Neural progenitor cell (in vitro differentiated cells): ENCODE data around the gene PTPRG. TPM values are rescaled to one million over a fixed set of nuclear protein-coding genes. Genes with fewer than 3 reads are reported as not detected.

Experiments
- DNase-seq: peaks from one replicate; pipeline ENCODE4 v3.0.0-alpha.2; 2016; ENCODE audit warnings: low spot score
- H2AFZ ChIP-seq: fragments of 200-600 bp; sonication (generic); replicated peaks from 2 replicates; pipeline ENCODE4 v1.6.1; 2016; ENCODE audit warnings: antibody characterized with exemption
- H3F3A ChIP-seq: fragments of 200-600 bp; sonication (generic); 2 replicates; pipeline ENCODE4 v1.6.1; 2016; ENCODE audit warnings: antibody characterized with exemption, low read depth
- H3K27ac ChIP-seq: fragments of 200-600 bp; sonication (generic); 2 replicates; pipeline ENCODE4 v1.5.1; 2016; ENCODE audit warnings: mild to moderate bottlenecking
- H3K27me3 ChIP-seq: fragments of 200-600 bp; sonication (generic); 2 replicates; pipeline ENCODE4 v1.6.1; 2016; ENCODE audit warnings: mild to moderate bottlenecking, moderate library complexity
- H3K36me3 ChIP-seq: fragments of 200-600 bp; sonication (generic); 2 replicates; pipeline ENCODE4 v1.5.1; 2016
- H3K4me1 ChIP-seq: fragments of 200-600 bp; sonication (generic); 2 replicates; pipeline ENCODE4 v1.6.1; 2016; ENCODE audit warnings: mixed run types
- H3K4me2 ChIP-seq: fragments of 200-600 bp; sonication (generic); 2 replicates; pipeline ENCODE4 v1.6.1; 2016
- H3K4me3 ChIP-seq: fragments of 200-600 bp; sonication (generic); 2 replicates; pipeline ENCODE4 v1.5.1; 2016
- H3K79me2 ChIP-seq: fragments of 200-600 bp; sonication (generic); 2 replicates; pipeline ENCODE4 v1.6.1; 2016; ENCODE audit warnings: low read depth
- H3K9ac ChIP-seq: fragments of 200-600 bp; sonication (generic); 2 replicates; pipeline ENCODE4 v1.6.1; 2016
- H3K9me3 ChIP-seq: fragments of 200-600 bp; sonication (generic); 2 replicates; pipeline ENCODE4 v1.5.1; 2016; ENCODE audit warnings: low read depth
- H4K20me1 ChIP-seq: fragments of 200-600 bp; sonication (generic); 2 replicates; pipeline ENCODE4 v1.6.1; 2016; ENCODE audit warnings: low read depth
- H3K27ac Mint-ChIP-seq: 3 replicates; pipeline ENCODE4 v1.8.0; 2021; ENCODE audit warnings: mixed read lengths
- H3K27me3 Mint-ChIP-seq: 2 replicates; pipeline ENCODE4 v1.8.0; 2022; ENCODE audit warnings: low read depth, mild to moderate bottlenecking, inconsistent platforms, moderate library complexity, mixed read lengths; ENCODE audit not compliant: insufficient read depth
- H3K36me3 Mint-ChIP-seq: 3 replicates; pipeline ENCODE4 v1.8.0; 2021; ENCODE audit warnings: mixed read lengths
- H3K4me1 Mint-ChIP-seq: 3 replicates; pipeline ENCODE4 v1.8.0; 2021; ENCODE audit warnings: mixed read lengths
- H3K4me3 Mint-ChIP-seq: 3 replicates; pipeline ENCODE4 v1.8.0; 2021; ENCODE audit warnings: mild to moderate bottlenecking, moderate library complexity, mixed read lengths
- H3K9me3 Mint-ChIP-seq: 3 replicates; pipeline ENCODE4 v1.8.0; 2020; ENCODE audit warnings: mixed read lengths
- EZH2 ChIP-seq: fragments of 200-600 bp; sonication (generic); IDR thresholded peaks from 2 replicates; pipeline ENCODE4 v1.6.1; 2017; ENCODE audit warnings: antibody characterized with exemption, mild to moderate bottlenecking, moderate library complexity
- EZH2phosphoT487 ChIP-seq: fragments of 200-600 bp; sonication (generic); IDR thresholded peaks from 2 replicates; pipeline ENCODE4 v1.6.1; 2017; ENCODE audit warnings: antibody characterized with exemption
- total RNA-seq: library from RNA; depleted of rRNA; stranded (reverse); fragments of >200 nt; gene quantifications from 2 replicates; pipeline ENCODE4 v1.2.3, GENCODE V29; 2015; ENCODE audit warnings: low replicate concordance
- TF ChIP-seq, protein P1 (sequence below): fragments of 200-600 bp; sonication (generic); IDR thresholded peaks from 2 replicates; pipeline ENCODE4 v1.5.1; 2017; ENCODE audit warnings: antibody characterized with exemption, mild to moderate bottlenecking

Gene PTPRG
- total RNA-seq, 1 donor from 2014 or later, result 65.3 TPM

DNA sequence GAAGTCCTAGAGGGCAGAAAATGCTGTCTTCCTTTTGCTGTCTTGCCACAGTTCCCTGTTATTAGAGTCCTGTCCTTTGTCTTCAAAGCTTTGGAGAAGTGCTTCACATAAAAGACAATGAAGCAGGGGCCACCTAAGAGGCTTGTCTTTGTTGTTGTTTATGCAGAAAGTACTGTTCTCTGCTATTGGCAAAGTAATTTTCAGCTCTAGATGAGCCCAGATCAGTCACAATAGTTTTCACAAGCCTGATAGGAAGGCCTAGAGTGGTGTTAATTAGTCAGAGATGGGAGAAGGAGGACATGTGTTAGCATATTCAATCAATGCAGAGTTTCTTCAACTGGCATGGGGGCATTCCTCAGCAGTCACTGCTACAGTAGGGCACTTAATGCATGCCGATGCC lies 300.0 kb downstream of the PTPRG start:
- Histone ChIP-seq H3K9me3 (no peaks in the 10 kb centered on the region), H3K4me1 (peaks cover 15% of the 10 kb centered on the region), H3F3A (peaks cover 14% of the 10 kb centered on the region), H4K20me1 (peaks cover 59% of the 10 kb centered on the region), H3K36me3 (no peaks in the 10 kb centered on the region), H3K4me2 (peak overlapping the region; percentile 55), H2AFZ (no peak overlapping the region), H3K27ac (peak overlapping the region; percentile 56), H3K9ac (no peak overlapping the region), H3K79me2 (peaks cover 73% of the 10 kb centered on the region), H3K27me3 (no peaks in the 10 kb centered on the region), H3K4me3 (no peak overlapping the region)
- Mint-ChIP-seq H3K9me3 (peaks cover 3% of the 10 kb centered on the region), H3K27me3 (no peaks in the 10 kb centered on the region), H3K36me3 (peaks cover 1% of the 10 kb centered on the region), H3K4me1 (peaks cover 22% of the 10 kb centered on the region), H3K4me3 (no peak overlapping the region), H3K27ac (no peak overlapping the region)
- no peak for TF ChIP-seq EZH2phosphoT487
- no peak for TF ChIP-seq EZH2
- TF ChIP-seq, protein P1, sequence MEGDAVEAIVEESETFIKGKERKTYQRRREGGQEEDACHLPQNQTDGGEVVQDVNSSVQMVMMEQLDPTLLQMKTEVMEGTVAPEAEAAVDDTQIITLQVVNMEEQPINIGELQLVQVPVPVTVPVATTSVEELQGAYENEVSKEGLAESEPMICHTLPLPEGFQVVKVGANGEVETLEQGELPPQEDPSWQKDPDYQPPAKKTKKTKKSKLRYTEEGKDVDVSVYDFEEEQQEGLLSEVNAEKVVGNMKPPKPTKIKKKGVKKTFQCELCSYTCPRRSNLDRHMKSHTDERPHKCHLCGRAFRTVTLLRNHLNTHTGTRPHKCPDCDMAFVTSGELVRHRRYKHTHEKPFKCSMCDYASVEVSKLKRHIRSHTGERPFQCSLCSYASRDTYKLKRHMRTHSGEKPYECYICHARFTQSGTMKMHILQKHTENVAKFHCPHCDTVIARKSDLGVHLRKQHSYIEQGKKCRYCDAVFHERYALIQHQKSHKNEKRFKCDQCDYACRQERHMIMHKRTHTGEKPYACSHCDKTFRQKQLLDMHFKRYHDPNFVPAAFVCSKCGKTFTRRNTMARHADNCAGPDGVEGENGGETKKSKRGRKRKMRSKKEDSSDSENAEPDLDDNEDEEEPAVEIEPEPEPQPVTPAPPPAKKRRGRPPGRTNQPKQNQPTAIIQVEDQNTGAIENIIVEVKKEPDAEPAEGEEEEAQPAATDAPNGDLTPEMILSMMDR, result no peak
- DNase-seq, result peak; percentile 45

- Histone ChIP-seq H3K79me2 (peaks cover 72% of the 10 kb centered on the region), H3K27me3 (no peaks in the 10 kb centered on the region), H3K4me3 (no peak overlapping the region), H3K9ac (no peak overlapping the region), H2AFZ (no peak overlapping the region), H3K4me1 (peaks cover 15% of the 10 kb centered on the region), H3F3A (peaks cover 14% of the 10 kb centered on the region), H3K9me3 (no peaks in the 10 kb centered on the region), H3K27ac (no peak overlapping the region), H3K36me3 (no peaks in the 10 kb centered on the region), H3K4me2 (no peak overlapping the region), H4K20me1 (peaks cover 57% of the 10 kb centered on the region)
- H3K9me3 Mint-ChIP-seq, result peaks cover 3% of the 10 kb centered on the region
- H3K27ac Mint-ChIP-seq, result no peak overlapping the region
- TF ChIP-seq, protein P1, result no peak
- no peak for TF ChIP-seq EZH2phosphoT487
- TF ChIP-seq EZH2, result no peak
- no peak overlapping the region for H3K4me3 Mint-ChIP-seq
- H3K36me3 Mint-ChIP-seq, result peaks cover 1% of the 10 kb centered on the region
- no peak for DNase-seq
- H3K4me1 Mint-ChIP-seq, result peaks cover 22% of the 10 kb centered on the region
- no peaks in the 10 kb centered on the region for H3K27me3 Mint-ChIP-seq
Measured at GRCh38 chr3:61862614-61863289, 301.4 kb downstream of the PTPRG start.

GRCh38 chr3:61863579-61863978 lies 302.2 kb downstream of the PTPRG start:
- Histone ChIP-seq H3K9me3 (no peaks in the 10 kb centered on the region), H3K27me3 (no peaks in the 10 kb centered on the region), H3K4me3 (no peak overlapping the region), H3K4me1 (peaks cover 22% of the 10 kb centered on the region), H3K27ac (no peak overlapping the region), H2AFZ (no peak overlapping the region), H3K4me2 (no peak overlapping the region), H3K9ac (no peak overlapping the region), H3K36me3 (no peaks in the 10 kb centered on the region), H3K79me2 (peaks cover 73% of the 10 kb centered on the region), H4K20me1 (peaks cover 55% of the 10 kb centered on the region), H3F3A (peaks cover 14% of the 10 kb centered on the region)
- no peak overlapping the region for H3K4me3 Mint-ChIP-seq
- no peaks in the 10 kb centered on the region for H3K27me3 Mint-ChIP-seq
- no peak for DNase-seq
- peaks cover 3% of the 10 kb centered on the region for H3K9me3 Mint-ChIP-seq
- TF ChIP-seq, protein P1, result no peak
- TF ChIP-seq EZH2, result no peak
- TF ChIP-seq EZH2phosphoT487, result no peak
- peaks cover 29% of the 10 kb centered on the region for H3K4me1 Mint-ChIP-seq
- H3K36me3 Mint-ChIP-seq, result peaks cover 1% of the 10 kb centered on the region
- H3K27ac Mint-ChIP-seq, result no peak overlapping the region
